ENCODE data around the gene TMED9.
"Not testable (repeated sequence)": the region's sequence is repeated elsewhere in the genome, so short reads cannot be mapped to it uniquely, and the experiment has no call there.

TMED9 gene

DNA sequence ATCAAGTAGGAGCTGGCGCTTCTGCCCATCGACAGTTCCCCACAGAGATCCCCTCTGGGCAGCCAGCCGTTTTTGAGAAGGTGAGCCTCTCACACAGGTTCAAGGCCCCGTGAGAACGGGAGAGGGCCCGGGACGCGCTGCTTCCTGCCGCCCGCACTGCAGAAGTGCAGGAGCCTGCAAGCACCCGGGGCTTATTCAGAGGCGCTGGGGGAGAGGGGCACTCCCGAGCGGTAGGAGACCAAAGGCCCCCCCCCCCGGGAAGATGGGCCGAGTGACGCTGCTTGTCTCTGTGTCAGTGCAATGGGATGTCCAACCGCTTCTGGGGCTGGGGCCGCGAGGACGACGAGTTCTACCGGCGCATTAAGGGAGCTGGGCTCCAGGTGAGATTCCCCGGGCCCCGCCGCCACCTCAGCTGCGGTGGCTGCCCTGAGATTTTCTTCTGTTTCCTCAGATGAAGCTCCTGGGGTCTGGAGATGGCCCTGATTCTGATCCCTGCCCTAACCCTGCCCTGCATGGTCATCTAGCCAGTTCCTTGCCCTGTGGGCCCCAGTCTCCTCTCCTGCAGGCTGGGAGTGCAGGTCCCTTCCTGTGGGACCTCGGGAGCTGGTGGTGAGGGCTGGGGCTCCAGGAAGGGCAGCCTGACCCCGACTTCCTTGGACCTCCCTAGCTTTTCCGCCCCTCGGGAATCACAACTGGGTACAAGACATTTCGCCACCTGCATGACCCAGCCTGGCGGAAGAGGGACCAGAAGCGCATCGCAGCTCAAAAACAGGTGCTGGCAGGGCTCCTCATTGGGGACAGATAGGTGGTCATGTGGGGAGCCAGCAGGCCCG, 16.5 kb downstream of the TMED9 start:
- H3K9me3 ChIP-seq (ENCODE audit: control insufficient read depth, insufficient read depth, low read length), result no peaks in the 10 kb centered on the region
- peaks cover 4% of the 10 kb centered on the region for H3K4me1 ChIP-seq (ENCODE audit: control insufficient read depth, insufficient read depth, low read length)
- H3K9ac ChIP-seq (ENCODE audit: low read depth, low read length), result no peak overlapping the region
- H3K27me3 ChIP-seq (ENCODE audit: control insufficient read depth, insufficient read depth, low read length), result no peaks in the 10 kb centered on the region
- no peak overlapping the region for H3K4me3 ChIP-seq (ENCODE audit: low read depth, low read length)
- peaks cover 14% of the 10 kb centered on the region for H3K36me3 ChIP-seq (ENCODE audit: control insufficient read depth, insufficient read depth, low read length)

DNA sequence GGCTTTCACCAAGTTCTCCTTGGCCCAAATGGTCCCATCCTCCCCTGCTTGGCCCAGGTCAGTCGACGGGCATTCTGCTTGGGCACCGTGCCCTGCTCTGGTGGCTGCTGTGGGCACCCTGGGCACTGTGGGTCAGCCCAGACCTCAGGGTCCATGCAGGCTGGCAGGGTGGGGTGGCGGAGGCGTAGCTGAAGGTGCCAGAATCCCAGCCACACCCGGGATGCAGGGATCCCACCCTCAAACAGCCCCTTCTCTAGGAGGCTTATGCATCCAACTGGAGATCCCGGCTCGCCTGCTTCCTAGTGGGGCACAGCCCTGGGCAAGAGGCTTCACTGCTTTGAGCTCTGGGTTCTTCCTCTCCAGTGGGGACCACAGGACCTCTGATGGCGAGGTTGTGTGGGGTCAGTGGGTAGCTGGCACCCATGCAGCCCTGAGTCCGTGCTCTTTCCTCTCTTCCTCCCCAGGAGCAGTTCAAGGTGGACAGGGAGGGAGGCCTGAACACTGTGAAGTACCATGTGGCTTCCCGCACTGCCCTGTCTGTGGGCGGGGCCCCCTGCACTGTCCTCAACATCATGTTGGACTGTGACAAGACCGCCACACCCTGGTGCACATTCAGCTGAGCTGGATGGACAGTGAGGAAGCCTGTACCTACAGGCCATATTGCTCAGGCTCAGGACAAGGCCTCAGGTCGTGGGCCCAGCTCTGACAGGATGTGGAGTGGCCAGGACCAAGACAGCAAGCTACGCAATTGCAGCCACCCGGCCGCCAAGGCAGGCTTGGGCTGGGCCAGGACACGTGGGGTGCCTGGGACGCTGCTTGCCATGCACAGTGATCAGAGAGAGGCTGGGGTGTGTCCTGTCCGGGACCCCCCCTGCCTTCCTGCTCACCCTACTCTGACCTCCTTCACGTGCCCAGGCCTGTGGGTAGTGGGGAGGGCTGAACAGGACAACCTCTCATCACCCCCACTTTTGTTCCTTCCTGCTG, 17.4 kb downstream of the TMED9 start:
- Histone ChIP-seq H3K4me3 (ENCODE audit: low read depth, low read length) (no peak overlapping the region), H3K9me3 (ENCODE audit: control insufficient read depth, insufficient read depth, low read length) (no peaks in the 10 kb centered on the region), H3K36me3 (ENCODE audit: control insufficient read depth, insufficient read depth, low read length) (peaks cover 14% of the 10 kb centered on the region), H3K9ac (ENCODE audit: low read depth, low read length) (no peak overlapping the region), H3K4me1 (ENCODE audit: control insufficient read depth, insufficient read depth, low read length) (peaks cover 4% of the 10 kb centered on the region), H3K27me3 (ENCODE audit: control insufficient read depth, insufficient read depth, low read length) (no peaks in the 10 kb centered on the region)

DNA sequence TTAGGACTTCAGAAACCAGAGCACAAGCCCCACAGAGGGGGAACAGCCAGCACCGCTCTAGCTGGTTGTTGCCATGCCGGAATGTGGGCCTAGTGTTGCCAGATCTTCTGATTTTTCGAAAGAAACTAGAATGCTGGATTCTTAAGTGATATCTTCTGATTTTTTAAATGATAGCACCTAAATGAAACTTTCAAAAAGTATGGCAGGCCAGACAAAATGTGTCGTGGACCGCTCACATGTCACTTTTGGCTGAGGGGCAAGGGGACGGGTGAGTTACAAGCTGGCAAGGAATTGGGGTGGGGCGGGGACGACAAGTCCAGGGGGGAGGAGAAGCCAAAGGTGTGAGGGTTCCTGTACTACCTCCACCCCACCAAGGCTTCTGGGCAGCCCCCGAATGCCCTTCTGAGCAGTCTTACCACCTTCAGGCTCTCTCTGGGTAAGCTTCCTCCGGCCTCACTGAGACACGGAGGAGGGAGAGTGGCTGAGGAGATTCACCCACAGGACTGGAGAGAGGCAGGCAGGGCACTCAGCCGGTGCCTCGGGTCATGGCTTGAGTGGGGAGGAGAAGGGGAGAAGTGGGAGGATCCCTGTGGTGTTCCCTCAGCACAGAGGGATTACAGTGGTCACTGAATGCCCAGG, 18.2 kb downstream of the TMED9 start:
- no peaks in the 10 kb centered on the region for H3K27me3 ChIP-seq (ENCODE audit: control insufficient read depth, insufficient read depth, low read length)
- peaks cover 14% of the 10 kb centered on the region for H3K36me3 ChIP-seq (ENCODE audit: control insufficient read depth, insufficient read depth, low read length)
- no peak overlapping the region for H3K9ac ChIP-seq (ENCODE audit: low read depth, low read length)
- no peak overlapping the region for H3K4me3 ChIP-seq (ENCODE audit: low read depth, low read length)
- peaks cover 4% of the 10 kb centered on the region for H3K4me1 ChIP-seq (ENCODE audit: control insufficient read depth, insufficient read depth, low read length)
- no peaks in the 10 kb centered on the region for H3K9me3 ChIP-seq (ENCODE audit: control insufficient read depth, insufficient read depth, low read length)

DNA sequence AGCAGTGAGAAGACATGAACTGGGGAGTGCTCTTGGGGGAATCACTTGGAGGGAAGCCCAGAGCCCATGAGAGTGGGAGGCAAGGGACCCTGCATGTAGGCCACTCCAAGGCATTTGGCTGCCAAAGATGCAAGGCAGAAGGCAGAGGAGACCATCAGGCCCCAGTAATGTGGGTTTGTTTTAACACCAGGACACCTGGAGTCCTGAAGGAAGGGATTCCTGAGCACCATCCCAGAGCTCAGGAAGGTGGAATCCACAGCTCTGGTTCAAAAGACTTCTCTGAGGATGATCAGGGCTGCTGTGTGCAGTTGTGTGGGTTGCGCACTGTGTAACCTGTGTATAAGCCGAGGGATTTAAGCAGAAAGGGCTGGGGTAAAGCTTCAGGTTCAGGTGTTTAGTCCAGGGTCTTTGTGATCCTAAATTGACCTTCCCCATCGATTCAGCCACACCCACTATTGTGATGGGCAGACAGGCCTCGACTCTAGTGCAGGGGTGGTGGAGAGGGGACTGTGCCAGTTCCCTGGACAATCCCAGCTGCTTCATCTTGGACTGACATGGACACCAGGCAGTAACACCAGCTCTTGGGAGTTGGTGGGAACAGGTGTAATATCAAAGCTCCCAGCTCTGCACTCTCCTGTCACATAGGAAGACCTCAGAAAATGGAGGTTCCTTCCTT, 18.9 kb downstream of the TMED9 start:
- H3K9ac ChIP-seq (ENCODE audit: low read depth, low read length), result no peak overlapping the region

DNA sequence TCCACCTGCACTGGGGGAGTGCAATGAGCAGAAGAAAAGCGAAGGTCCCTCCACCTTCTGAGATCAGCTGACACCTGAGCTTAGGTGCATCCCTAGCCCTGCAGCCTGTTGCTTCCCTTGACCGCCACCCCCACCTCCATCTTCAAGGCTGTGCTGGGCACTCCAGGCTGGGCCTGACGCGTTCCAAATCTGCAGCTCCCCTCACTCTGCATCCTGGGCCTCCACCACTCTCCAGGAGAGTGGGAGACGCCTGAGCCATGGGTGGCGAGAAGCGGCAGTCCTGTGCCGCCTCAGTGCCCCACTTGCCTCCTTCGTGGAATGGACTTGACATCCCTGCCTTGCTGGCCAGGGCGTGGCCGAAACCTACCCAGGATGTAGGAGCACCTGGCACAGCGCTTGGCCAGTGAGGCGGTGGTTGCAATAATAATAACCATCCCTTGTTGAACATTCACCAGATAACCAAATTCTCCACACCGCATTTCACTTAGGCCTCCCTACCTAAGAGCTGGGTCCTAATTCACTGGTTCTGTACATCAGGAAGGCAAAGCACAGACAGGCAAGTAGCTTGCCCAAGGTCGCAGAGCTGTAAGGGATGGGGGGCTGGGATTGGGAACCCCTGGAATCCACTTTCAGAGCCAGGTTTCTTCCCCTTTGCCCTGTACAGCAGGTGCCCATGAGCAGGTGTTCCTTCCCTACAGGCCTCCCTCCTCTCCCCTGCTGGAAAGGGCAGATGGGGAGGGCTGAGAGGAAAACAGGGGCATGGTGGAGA, 19.6 kb downstream of the TMED9 start:
- no peaks in the 10 kb centered on the region for H3K9me3 ChIP-seq (ENCODE audit: control insufficient read depth, insufficient read depth, low read length)
- H3K4me3 ChIP-seq (ENCODE audit: low read depth, low read length), result no peak overlapping the region
- H3K36me3 ChIP-seq (ENCODE audit: control insufficient read depth, insufficient read depth, low read length), result peaks cover 14% of the 10 kb centered on the region
- no peak overlapping the region for H3K9ac ChIP-seq (ENCODE audit: low read depth, low read length)
- no peaks in the 10 kb centered on the region for H3K27me3 ChIP-seq (ENCODE audit: control insufficient read depth, insufficient read depth, low read length)
- H3K4me1 ChIP-seq (ENCODE audit: control insufficient read depth, insufficient read depth, low read length), result peaks cover 4% of the 10 kb centered on the region

More for the DNA sequence above, 18.9 kb downstream of the TMED9 start:
- Histone ChIP-seq H3K4me3 (ENCODE audit: low read depth, low read length) (no peak overlapping the region), H3K9me3 (ENCODE audit: control insufficient read depth, insufficient read depth, low read length) (no peaks in the 10 kb centered on the region), H3K27me3 (ENCODE audit: control insufficient read depth, insufficient read depth, low read length) (no peaks in the 10 kb centered on the region), H3K4me1 (ENCODE audit: control insufficient read depth, insufficient read depth, low read length) (peaks cover 4% of the 10 kb centered on the region), H3K36me3 (ENCODE audit: control insufficient read depth, insufficient read depth, low read length) (peaks cover 14% of the 10 kb centered on the region)

DNA sequence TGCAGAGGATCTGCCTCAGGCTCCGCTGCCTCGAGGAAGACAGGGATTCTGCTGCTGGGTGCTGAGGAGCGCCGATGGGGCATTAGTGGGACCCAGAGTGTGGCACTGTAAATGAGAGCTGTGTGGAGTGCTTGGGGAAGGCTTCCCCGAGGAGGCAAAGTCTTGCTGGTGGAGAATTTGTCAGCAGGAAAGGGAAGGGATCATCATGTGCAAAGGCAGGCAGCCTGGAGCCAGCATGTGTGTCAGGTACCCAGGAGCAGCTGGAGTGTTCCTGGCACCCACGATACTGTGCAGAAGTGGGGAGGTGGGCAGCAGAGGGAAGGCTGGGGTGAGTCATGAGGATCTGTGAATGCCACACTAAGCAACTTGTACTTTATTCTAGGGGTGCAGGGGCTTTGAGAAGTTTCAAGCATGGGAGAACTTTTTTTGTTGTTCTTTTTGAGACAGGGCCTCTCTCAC, 20.2 kb downstream of the TMED9 start:
- Histone ChIP-seq H3K4me1 (ENCODE audit: control insufficient read depth, insufficient read depth, low read length) (peaks cover 4% of the 10 kb centered on the region), H3K9ac (ENCODE audit: low read depth, low read length) (no peak overlapping the region), H3K27me3 (ENCODE audit: control insufficient read depth, insufficient read depth, low read length) (no peaks in the 10 kb centered on the region), H3K4me3 (ENCODE audit: low read depth, low read length) (no peak overlapping the region), H3K36me3 (ENCODE audit: control insufficient read depth, insufficient read depth, low read length) (peaks cover 14% of the 10 kb centered on the region), H3K9me3 (ENCODE audit: control insufficient read depth, insufficient read depth, low read length) (no peaks in the 10 kb centered on the region)

DNA sequence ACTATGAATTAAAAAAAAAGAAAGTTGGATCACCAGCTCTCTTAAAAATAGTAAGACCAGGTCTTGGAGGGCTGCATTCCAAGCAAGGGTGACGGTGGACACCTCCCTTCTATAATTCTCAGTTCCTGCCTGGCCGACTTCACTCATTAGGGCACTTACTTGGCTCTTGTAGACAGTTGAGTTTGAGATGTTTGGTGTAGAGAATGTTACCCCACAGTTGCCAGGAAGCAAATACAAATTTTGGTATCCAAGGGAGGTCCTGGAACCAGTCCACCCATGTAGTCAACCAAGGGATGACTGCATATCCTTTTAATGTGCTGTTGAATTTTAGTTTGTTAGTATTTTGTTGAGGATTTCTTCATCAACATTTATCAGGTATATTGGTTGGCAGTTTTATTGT, 28.6 kb downstream of the TMED9 start:
- H3K27me3 ChIP-seq (ENCODE audit: control insufficient read depth, insufficient read depth, low read length), result no peaks in the 10 kb centered on the region
- no peaks in the 10 kb centered on the region for H3K4me1 ChIP-seq (ENCODE audit: control insufficient read depth, insufficient read depth, low read length)
- H3K36me3 ChIP-seq (ENCODE audit: control insufficient read depth, insufficient read depth, low read length), result no peaks in the 10 kb centered on the region
- H3K9ac ChIP-seq (ENCODE audit: low read depth, low read length), result no peak overlapping the region
- H3K9me3 ChIP-seq (ENCODE audit: control insufficient read depth, insufficient read depth, low read length), result no peaks in the 10 kb centered on the region
- no peak overlapping the region for H3K4me3 ChIP-seq (ENCODE audit: low read depth, low read length)

DNA sequence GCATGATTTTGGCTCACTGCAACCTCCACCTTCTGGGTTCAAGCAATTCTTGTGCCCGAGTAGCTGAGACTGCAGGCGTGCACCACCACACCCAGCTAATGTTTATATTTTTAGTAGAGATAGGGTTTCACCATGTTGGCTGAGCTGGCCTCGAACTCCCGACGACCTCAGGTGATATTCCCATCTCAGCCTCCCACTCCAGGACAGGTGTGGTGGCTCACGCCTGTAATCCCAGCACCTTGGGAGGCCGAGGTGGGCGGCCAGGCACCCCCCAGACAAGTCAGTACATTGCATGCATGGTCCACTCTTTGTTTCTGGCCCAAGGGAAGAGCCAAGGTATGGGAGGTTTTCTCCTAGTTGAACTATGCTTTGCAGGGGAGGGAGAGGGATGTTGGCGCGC, 32.2 kb downstream of the TMED9 start:
- H3K4me3 ChIP-seq (ENCODE audit: low read depth, low read length); H3K36me3 ChIP-seq (ENCODE audit: control insufficient read depth, insufficient read depth, low read length); H3K9me3 ChIP-seq (ENCODE audit: control insufficient read depth, insufficient read depth, low read length); H3K9ac ChIP-seq (ENCODE audit: low read depth, low read length); H3K27me3 ChIP-seq (ENCODE audit: control insufficient read depth, insufficient read depth, low read length); H3K4me1 ChIP-seq (ENCODE audit: control insufficient read depth, insufficient read depth, low read length): not testable (repeated sequence)

DNA sequence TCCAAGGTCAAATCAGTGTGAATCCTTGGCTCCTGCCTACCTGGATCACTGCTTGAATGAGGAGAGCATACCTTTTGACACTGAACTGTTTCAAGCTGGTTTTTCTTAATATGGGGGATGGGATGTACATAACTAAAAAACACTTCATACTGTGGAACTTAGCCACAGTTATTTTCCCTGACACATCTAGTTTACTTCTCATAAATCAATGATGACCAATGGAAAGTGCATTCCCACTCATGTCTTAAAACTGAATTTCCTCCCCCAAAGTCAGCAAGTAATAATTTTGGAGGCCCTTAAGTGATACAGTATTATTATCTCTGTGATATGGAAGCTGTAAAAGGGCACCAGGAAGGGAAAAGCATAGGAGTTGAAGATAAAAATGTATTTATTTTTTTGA, 38.2 kb downstream of the TMED9 start:
- not testable (repeated sequence) for H3K9me3 ChIP-seq (ENCODE audit: control insufficient read depth, insufficient read depth, low read length); H3K27me3 ChIP-seq (ENCODE audit: control insufficient read depth, insufficient read depth, low read length); H3K4me1 ChIP-seq (ENCODE audit: control insufficient read depth, insufficient read depth, low read length); H3K4me3 ChIP-seq (ENCODE audit: low read depth, low read length); H3K36me3 ChIP-seq (ENCODE audit: control insufficient read depth, insufficient read depth, low read length); H3K9ac ChIP-seq (ENCODE audit: low read depth, low read length)

DNA sequence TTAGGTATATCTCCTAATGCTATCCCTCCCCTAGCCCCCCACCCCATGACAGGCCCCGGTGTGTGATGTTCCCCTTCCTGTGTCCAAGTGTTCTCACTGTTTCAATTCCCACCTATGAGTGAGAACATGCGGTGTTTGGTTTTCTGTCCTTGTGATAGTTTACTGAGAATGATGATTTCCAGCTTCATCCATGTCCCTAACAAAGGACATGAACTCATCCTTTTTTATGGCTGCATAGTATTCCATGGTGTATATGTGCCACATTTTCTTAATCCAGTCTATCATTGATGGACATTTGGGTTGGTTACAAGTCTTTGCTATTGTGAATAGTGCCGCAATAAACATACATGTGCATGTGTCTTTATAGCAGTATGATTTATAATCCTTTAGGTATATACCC, 42.9 kb downstream of the TMED9 start:
- H3K9me3 ChIP-seq (ENCODE audit: control insufficient read depth, insufficient read depth, low read length); H3K4me1 ChIP-seq (ENCODE audit: control insufficient read depth, insufficient read depth, low read length); H3K36me3 ChIP-seq (ENCODE audit: control insufficient read depth, insufficient read depth, low read length); H3K27me3 ChIP-seq (ENCODE audit: control insufficient read depth, insufficient read depth, low read length); H3K4me3 ChIP-seq (ENCODE audit: low read depth, low read length); H3K9ac ChIP-seq (ENCODE audit: low read depth, low read length): not testable (repeated sequence)

DNA sequence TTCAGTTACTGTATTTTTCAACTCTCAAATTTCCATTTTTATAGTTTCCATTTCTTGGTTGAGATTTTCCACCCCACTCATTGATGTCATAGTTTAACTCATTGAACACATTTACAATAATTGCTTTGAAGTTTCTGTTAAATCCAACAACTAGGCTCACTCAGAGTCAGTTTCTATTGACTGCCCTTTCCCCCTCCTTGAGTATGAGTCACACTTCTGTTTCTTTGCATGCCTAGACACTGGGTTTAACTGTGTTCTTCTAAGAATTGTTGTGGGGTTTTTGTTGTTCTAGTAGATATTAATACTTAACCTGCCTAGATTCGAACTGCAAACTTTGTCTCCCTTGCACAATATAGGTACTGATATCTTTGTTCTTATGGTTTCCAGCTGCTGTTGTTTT, 53.5 kb downstream of the TMED9 start:
- not testable (repeated sequence) for H3K27me3 ChIP-seq (ENCODE audit: control insufficient read depth, insufficient read depth, low read length); H3K4me3 ChIP-seq (ENCODE audit: low read depth, low read length); H3K9ac ChIP-seq (ENCODE audit: low read depth, low read length); H3K4me1 ChIP-seq (ENCODE audit: control insufficient read depth, insufficient read depth, low read length); H3K36me3 ChIP-seq (ENCODE audit: control insufficient read depth, insufficient read depth, low read length); H3K9me3 ChIP-seq (ENCODE audit: control insufficient read depth, insufficient read depth, low read length)
